H9 (cell line): ENCODE data around the gene BCAT1. TPM values are rescaled to one million over a fixed set of nuclear protein-coding genes. Genes with fewer than 3 reads are reported as not detected.
"Not testable (repeated sequence)": the region's sequence is repeated elsewhere in the genome, so short reads cannot be mapped to it uniquely, and the experiment has no call there.

Experiments
- DNase-seq: peaks from one replicate; pipeline ENCODE4 v3.0.0-alpha.2; 2017
- H2AFZ ChIP-seq: one replicate; pipeline ENCODE4 v1.6.1; 2013; ENCODE audit warnings: mild to moderate bottlenecking, low read length, control low read depth, moderate library complexity
- H2AK5ac ChIP-seq: 2 replicates; pipeline ENCODE4 v1.6.1; 2013; ENCODE audit warnings: low read length, control low read depth, mixed read lengths; ENCODE audit not compliant: insufficient read length
- H2BK120ac ChIP-seq: one replicate; pipeline ENCODE4 v1.6.1; 2013; ENCODE audit warnings: low read depth, mild to moderate bottlenecking, low read length, control low read depth, inconsistent platforms; ENCODE audit not compliant: poor library complexity, severe bottlenecking
- H2BK12ac ChIP-seq: 2 replicates; pipeline ENCODE4 v1.6.1; 2013; ENCODE audit warnings: low read length, control low read depth, mixed read lengths, low read depth; ENCODE audit not compliant: insufficient read length
- H2BK15ac ChIP-seq: 2 replicates; pipeline ENCODE4 v1.6.1; 2013; ENCODE audit warnings: low read depth, low read length, control low read depth
- H2BK20ac ChIP-seq: one replicate; pipeline ENCODE4 v1.6.1; 2013; ENCODE audit warnings: low read depth, mild to moderate bottlenecking, low read length, control low read depth, inconsistent platforms; ENCODE audit not compliant: poor library complexity, severe bottlenecking
- H2BK5ac ChIP-seq: 2 replicates; pipeline ENCODE4 v1.6.1; 2013; ENCODE audit warnings: low read length, control low read depth, mixed read lengths; ENCODE audit not compliant: insufficient read length
- H3K14ac ChIP-seq: 2 replicates; pipeline ENCODE4 v1.6.1; 2013; ENCODE audit warnings: low read length, control low read depth; ENCODE audit not compliant: insufficient read depth
- H3K18ac ChIP-seq: 2 replicates; pipeline ENCODE4 v1.6.1; 2013; ENCODE audit warnings: low read depth, mild to moderate bottlenecking, mixed read lengths, low read length, control low read depth; ENCODE audit not compliant: insufficient read length
- H3K23ac ChIP-seq: 2 replicates; pipeline ENCODE4 v1.6.1; 2013; ENCODE audit warnings: low read length, control low read depth, mixed read lengths, low read depth; ENCODE audit not compliant: insufficient read length
- H3K23me2 ChIP-seq: 2 replicates; pipeline ENCODE4 v1.6.1; 2013; ENCODE audit warnings: low read depth, mild to moderate bottlenecking, mixed read lengths, low read length, control low read depth; ENCODE audit not compliant: insufficient read length, poor library complexity, severe bottlenecking
- H3K27ac ChIP-seq: 2 replicates; pipeline ENCODE4 v1.5.1; 2013; ENCODE audit warnings: low read length, control low read depth, mixed read lengths, low read depth; ENCODE audit not compliant: insufficient read length
- H3K27me3 ChIP-seq: 2 replicates; pipeline ENCODE4 v1.6.1; 2013; ENCODE audit warnings: low read length, control low read depth, inconsistent platforms; ENCODE audit not compliant: insufficient read depth
- H3K4ac ChIP-seq: 2 replicates; pipeline ENCODE4 v1.6.1; 2013; ENCODE audit warnings: low read depth, mild to moderate bottlenecking, control low read depth, inconsistent platforms, low read length, moderate library complexity
- H3K4me1 ChIP-seq: 2 replicates; pipeline ENCODE4 v1.6.1; 2013; ENCODE audit warnings: low read length, control low read depth, inconsistent platforms; ENCODE audit not compliant: insufficient read depth
- H3K4me2 ChIP-seq: 2 replicates; pipeline ENCODE4 v1.6.1; 2013; ENCODE audit warnings: low read length, control low read depth, mixed read lengths; ENCODE audit not compliant: insufficient read length, insufficient read depth
- H3K56ac ChIP-seq: 2 replicates; pipeline ENCODE4 v1.6.1; 2013; ENCODE audit warnings: low read depth, mild to moderate bottlenecking, mixed read lengths, low read length, control low read depth; ENCODE audit not compliant: insufficient read length
- H3K79me1 ChIP-seq: 2 replicates; pipeline ENCODE4 v1.6.1; 2013; ENCODE audit warnings: low read depth, mild to moderate bottlenecking, moderate library complexity, low read length, control low read depth, inconsistent platforms; ENCODE audit not compliant: insufficient read depth, poor library complexity, severe bottlenecking
- H3K79me2 ChIP-seq: 2 replicates; pipeline ENCODE4 v1.6.1; 2013; ENCODE audit warnings: low read length, control low read depth, inconsistent platforms; ENCODE audit not compliant: insufficient read depth
- H3K9ac ChIP-seq: 2 replicates; pipeline ENCODE4 v1.6.1; 2013; ENCODE audit warnings: low read length, control low read depth, mixed read lengths; ENCODE audit not compliant: insufficient read length; ENCODE audit errors: extremely low read depth
- H3K9me3 ChIP-seq: one replicate; pipeline ENCODE4 v1.6.1; 2013; ENCODE audit warnings: low read depth, low read length, inconsistent platforms; ENCODE audit not compliant: control insufficient read depth
- H3T11ph ChIP-seq: one replicate; pipeline ENCODE4 v1.6.1; 2013; ENCODE audit warnings: mild to moderate bottlenecking, low read length, control low read depth, inconsistent platforms
- H4K20me1 ChIP-seq: one replicate; pipeline ENCODE4 v1.6.1; 2013; ENCODE audit not compliant: control insufficient read depth, insufficient read length, insufficient read depth
- H4K5ac ChIP-seq: 2 replicates; pipeline ENCODE4 v1.6.1; 2013; ENCODE audit warnings: low read depth, mild to moderate bottlenecking, mixed read lengths, low read length, control low read depth; ENCODE audit not compliant: insufficient read length
- H4K8ac ChIP-seq: replicated peaks from 2 replicates; pipeline ENCODE4 v1.6.1; 2013; ENCODE audit warnings: low read length, control low read depth, mixed read lengths, low read depth; ENCODE audit not compliant: insufficient read length
- H4K91ac ChIP-seq: 2 replicates; pipeline ENCODE4 v1.6.1; 2013; ENCODE audit warnings: low read depth, mild to moderate bottlenecking, moderate library complexity, mixed read lengths, low read length, control low read depth; ENCODE audit not compliant: insufficient read length
- H3K27ac Mint-ChIP-seq, 3 experiments: 2 replicates in 2 of 3; 3 replicates in 1 of 3; pipeline ENCODE4 v1.8.0; 2020 to 2021; ENCODE audit warnings: mixed read lengths in 3 of 3, mild to moderate bottlenecking in 1 of 3, moderate library complexity in 1 of 3
- H3K27me3 Mint-ChIP-seq: 2 replicates; pipeline ENCODE4 v1.8.0; 2021; ENCODE audit warnings: low read depth, mild to moderate bottlenecking, moderate library complexity, mixed read lengths
- H3K36me3 Mint-ChIP-seq, 3 experiments: 2 replicates in 2 of 3; 3 replicates in 1 of 3; pipeline ENCODE4 v1.8.0; 2020 to 2021; ENCODE audit warnings: low read depth in 3 of 3, mixed read lengths in 3 of 3; ENCODE audit not compliant: insufficient read depth in 1 of 3
- H3K4me1 Mint-ChIP-seq, 2 experiments: 2 replicates each; pipeline ENCODE4 v1.8.0; 2020; ENCODE audit warnings: mixed read lengths in 2 of 2
- H3K4me3 Mint-ChIP-seq, 2 experiments: 2 replicates in 1 of 2; 3 replicates in 1 of 2; pipeline ENCODE4 v1.8.0; 2020 to 2021; ENCODE audit warnings: mild to moderate bottlenecking in 2 of 2, mixed read lengths in 2 of 2, moderate library complexity in 1 of 2
- H3K9me3 Mint-ChIP-seq, 2 experiments: 2 replicates in 1 of 2; 3 replicates in 1 of 2; pipeline ENCODE4 v1.8.0; 2020; ENCODE audit warnings: mild to moderate bottlenecking in 2 of 2, mixed read lengths in 2 of 2, moderate library complexity in 1 of 2
- WGBS: extraction: QIAGEN DNeasy Blood & Tissue Kit; methylation state at CpG from one replicate; pipeline ENCODE4 v1.1.7; 2013; ENCODE audit warnings: missing lambda C conversion rate, low lambda C conversion rate, mixed read lengths; ENCODE audit not compliant: insufficient read length; ENCODE audit errors: extremely low coverage; 5-methylcytosine and 5-hydroxymethylcytosine counted together
- total RNA-seq: library from RNA; stranded (reverse); gene quantifications from 2 replicates; pipeline ENCODE4 v1.2.1, GENCODE V29; 2021
- TF ChIP-seq, protein P1 (sequence below): fragments of 200-600 bp; sonication (generic); conservative IDR thresholded peaks from 3 replicates; pipeline ENCODE4 v1.8.0; 2021; ENCODE audit warnings: antibody characterized with exemption, mild to moderate bottlenecking

The BCAT1 gene
- total RNA-seq, 1 experiment from 2014 or later = 244 TPM

DNA sequence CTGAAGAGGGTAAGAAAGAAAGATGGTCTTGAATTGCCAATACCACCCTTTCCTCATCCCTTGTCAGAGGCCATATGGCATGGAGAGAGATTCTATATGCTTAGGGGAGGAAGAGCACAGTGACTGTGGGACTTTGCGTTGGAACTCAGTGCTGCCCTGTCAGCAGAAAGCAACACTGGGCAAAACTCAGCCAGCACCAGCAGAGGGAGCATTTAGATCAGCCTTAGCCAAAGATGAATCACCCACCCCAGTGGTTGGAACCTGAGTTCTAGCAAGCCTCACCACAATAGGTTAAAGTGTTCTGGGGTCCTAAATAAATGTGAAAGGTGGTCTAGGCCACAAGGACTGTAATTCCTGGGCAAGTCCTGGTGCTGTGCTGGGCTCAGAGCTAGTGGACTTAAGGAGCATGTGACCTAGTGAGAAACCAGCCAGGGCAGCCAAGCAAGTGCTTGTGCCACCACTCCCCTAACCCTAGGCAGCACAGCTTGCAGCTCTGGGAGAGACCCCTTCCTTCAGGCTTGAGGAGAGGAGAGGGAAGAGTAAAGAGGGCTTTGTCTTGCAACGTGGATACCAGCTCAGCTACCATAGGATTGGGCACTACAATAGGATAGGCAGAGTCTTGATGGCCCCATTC is 11.4 kb upstream of the BCAT1 start:
- H3K9ac ChIP-seq = no peak overlapping the region
- H3K79me2 ChIP-seq = no peaks in the 10 kb centered on the region
- H2AFZ ChIP-seq = no peak overlapping the region
- no peak overlapping the region for H4K8ac ChIP-seq
- no CpG with 5 or more reads among the region's 2 CpGs for WGBS
- no peak overlapping the region for H3K14ac ChIP-seq
- no peaks in the 10 kb centered on the region for H3K27me3 Mint-ChIP-seq
- H2BK15ac ChIP-seq = no peak overlapping the region
- no peaks in the 10 kb centered on the region for H4K20me1 ChIP-seq
- no peaks in the 10 kb centered on the region for H3K27me3 ChIP-seq
- H3K18ac ChIP-seq = no peak overlapping the region
- no peak overlapping the region for H3T11ph ChIP-seq
- no peak overlapping the region for H2BK20ac ChIP-seq
- no peak overlapping the region for H3K4me2 ChIP-seq
- H3K23me2 ChIP-seq = no peaks in the 10 kb centered on the region
- H3K4me3 Mint-ChIP-seq = no peak overlapping the region
- H2BK12ac ChIP-seq = no peak overlapping the region
- H2BK120ac ChIP-seq = no peak overlapping the region
- TF ChIP-seq, protein P1, sequence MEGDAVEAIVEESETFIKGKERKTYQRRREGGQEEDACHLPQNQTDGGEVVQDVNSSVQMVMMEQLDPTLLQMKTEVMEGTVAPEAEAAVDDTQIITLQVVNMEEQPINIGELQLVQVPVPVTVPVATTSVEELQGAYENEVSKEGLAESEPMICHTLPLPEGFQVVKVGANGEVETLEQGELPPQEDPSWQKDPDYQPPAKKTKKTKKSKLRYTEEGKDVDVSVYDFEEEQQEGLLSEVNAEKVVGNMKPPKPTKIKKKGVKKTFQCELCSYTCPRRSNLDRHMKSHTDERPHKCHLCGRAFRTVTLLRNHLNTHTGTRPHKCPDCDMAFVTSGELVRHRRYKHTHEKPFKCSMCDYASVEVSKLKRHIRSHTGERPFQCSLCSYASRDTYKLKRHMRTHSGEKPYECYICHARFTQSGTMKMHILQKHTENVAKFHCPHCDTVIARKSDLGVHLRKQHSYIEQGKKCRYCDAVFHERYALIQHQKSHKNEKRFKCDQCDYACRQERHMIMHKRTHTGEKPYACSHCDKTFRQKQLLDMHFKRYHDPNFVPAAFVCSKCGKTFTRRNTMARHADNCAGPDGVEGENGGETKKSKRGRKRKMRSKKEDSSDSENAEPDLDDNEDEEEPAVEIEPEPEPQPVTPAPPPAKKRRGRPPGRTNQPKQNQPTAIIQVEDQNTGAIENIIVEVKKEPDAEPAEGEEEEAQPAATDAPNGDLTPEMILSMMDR = peak; percentile 81
- no peak overlapping the region for H3K23ac ChIP-seq
- H2BK5ac ChIP-seq = no peak overlapping the region
- no peak overlapping the region for H3K56ac ChIP-seq
- H3K9me3 ChIP-seq = no peaks in the 10 kb centered on the region
- no peak overlapping the region for H2AK5ac ChIP-seq
- peaks cover 25 to 28% of the 10 kb centered on the region in 2 experiments for H3K4me1 Mint-ChIP-seq
- H3K79me1 ChIP-seq = no peaks in the 10 kb centered on the region
- peak; percentile 84 for DNase-seq
- H3K27ac ChIP-seq = no peak overlapping the region
- peaks cover 5 to 13% of the 10 kb centered on the region in 2 experiments for H3K9me3 Mint-ChIP-seq
- H3K4ac ChIP-seq = no peak overlapping the region
- H4K91ac ChIP-seq = no peak overlapping the region
- no peak overlapping the region for H3K27ac Mint-ChIP-seq
- H3K36me3 Mint-ChIP-seq = peaks cover 0 to 11% (median 4%) of the 10 kb centered on the region in 3 experiments; a peak in 5 of 7 replicates
- H4K5ac ChIP-seq = no peak overlapping the region
- no peaks in the 10 kb centered on the region for H3K4me1 ChIP-seq

DNA sequence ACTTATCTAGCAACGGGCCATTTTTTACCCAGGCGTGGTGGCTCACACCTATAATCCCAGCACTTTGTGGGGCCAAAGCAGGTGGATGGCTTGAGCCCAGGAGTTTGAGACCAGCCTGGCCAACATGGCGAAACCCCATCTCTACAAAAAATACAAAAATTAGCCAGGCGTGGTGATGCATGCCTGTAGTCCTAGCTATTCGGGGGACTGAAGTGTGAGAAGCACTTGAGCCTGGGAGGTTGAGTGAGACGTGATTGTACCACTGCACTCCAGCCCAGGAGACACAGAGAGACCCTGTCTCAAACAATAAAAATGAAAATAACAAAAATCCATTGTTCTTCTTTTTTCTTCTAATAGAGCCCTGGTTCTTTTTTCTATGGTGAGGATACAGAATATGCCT is 7.5 kb upstream of the BCAT1 start:
- peaks cover 27 to 33% of the 10 kb centered on the region in 2 experiments for H3K4me1 Mint-ChIP-seq
- no CpG with 5 or more reads among the region's 6 CpGs for WGBS
- not testable (repeated sequence) for H2BK5ac ChIP-seq, H3K14ac ChIP-seq, H3K27me3 ChIP-seq, H3K79me2 ChIP-seq, H3K56ac ChIP-seq, H4K20me1 ChIP-seq, H3K36me3 Mint-ChIP-seq, H3K23ac ChIP-seq, H2BK20ac ChIP-seq, H4K91ac ChIP-seq, H3K79me1 ChIP-seq, H2BK15ac ChIP-seq, H3K27me3 Mint-ChIP-seq, H4K5ac ChIP-seq, H3T11ph ChIP-seq, H3K9ac ChIP-seq, H3K27ac Mint-ChIP-seq, H2BK12ac ChIP-seq, H2AFZ ChIP-seq, H3K23me2 ChIP-seq, H3K27ac ChIP-seq, H3K18ac ChIP-seq, H2BK120ac ChIP-seq, H3K4me3 Mint-ChIP-seq, H4K8ac ChIP-seq, H3K9me3 ChIP-seq, H3K4me2 ChIP-seq, H3K4ac ChIP-seq, H2AK5ac ChIP-seq, H3K9me3 Mint-ChIP-seq, H3K4me1 ChIP-seq, DNase-seq
